Measurements from ENCODE around the gene IFT122.

Gene IFT122

GRCh38 chr3:129441215-129441614 lies 1.2 kb downstream of the IFT122 start:
- DNase-seq (ENCODE audit: low read depth in 2 of 2) = no peak

DNA sequence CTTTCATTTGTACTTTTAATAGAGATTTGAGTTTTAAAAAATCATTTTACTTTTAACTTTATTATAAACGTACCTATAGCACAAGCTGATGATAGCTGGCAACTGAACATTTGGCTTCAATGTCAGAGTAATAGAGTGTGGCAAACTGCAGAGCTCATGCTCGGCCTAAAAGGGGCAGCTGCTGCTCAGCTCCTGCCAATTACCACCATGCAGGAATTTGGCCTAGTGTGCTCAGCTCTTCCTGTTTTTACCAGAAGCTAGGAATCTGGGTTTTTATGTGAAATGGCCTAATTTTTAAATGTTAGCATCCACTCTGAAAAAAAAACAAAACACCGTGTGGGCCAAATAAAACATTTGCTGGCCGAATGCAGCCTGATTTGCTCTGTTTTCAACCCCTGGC lies 1.8 kb downstream of the IFT122 start:
- no peak for DNase-seq (ENCODE audit: low read depth in 2 of 2)

- DNase-seq (ENCODE audit: low read depth in 2 of 2) = no peak
Measured at GRCh38 chr3:129442486-129442885, 2.5 kb downstream of the IFT122 start.

GRCh38 chr3:129442947-129443346 lies 2.9 kb downstream of the IFT122 start:
- no peak for DNase-seq (ENCODE audit: low read depth in 2 of 2)

- DNase-seq (ENCODE audit: low read depth in 2 of 2) = no peak
Measured at GRCh38 chr3:129445471-129445870, 5.4 kb downstream of the IFT122 start.

- DNase-seq (ENCODE audit: low read depth in 2 of 2) = no peak
Measured at GRCh38 chr3:129446926-129447325, 6.9 kb downstream of the IFT122 start.

GRCh38 chr3:129448186-129448895 lies 8.3 kb downstream of the IFT122 start:
- no peak for DNase-seq (ENCODE audit: low read depth in 2 of 2)

- DNase-seq (ENCODE audit: low read depth in 2 of 2) = no peak
Measured at GRCh38 chr3:129449279-129450115, 9.5 kb downstream of the IFT122 start.

DNA sequence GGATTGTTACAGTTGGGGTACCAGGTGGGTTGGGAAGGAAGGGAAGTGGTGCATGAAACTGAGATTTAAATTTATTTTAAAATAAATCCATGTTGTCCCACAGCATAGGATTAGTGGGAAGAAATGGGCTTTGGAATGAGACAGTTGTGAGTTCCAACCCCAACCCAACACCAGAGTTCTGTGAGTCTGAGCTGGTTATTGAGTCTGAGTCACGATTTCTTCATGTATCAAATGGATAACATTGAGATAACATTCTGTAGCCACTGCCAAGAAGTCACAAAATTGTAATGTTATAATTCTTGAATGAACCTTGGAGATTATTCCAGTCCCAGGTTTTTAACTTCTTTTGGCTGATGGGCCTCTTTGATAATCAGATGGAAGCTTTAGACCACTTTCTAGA lies 13.7 kb downstream of the IFT122 start:
- DNase-seq (ENCODE audit: low read depth in 2 of 2) = no peak

DNA sequence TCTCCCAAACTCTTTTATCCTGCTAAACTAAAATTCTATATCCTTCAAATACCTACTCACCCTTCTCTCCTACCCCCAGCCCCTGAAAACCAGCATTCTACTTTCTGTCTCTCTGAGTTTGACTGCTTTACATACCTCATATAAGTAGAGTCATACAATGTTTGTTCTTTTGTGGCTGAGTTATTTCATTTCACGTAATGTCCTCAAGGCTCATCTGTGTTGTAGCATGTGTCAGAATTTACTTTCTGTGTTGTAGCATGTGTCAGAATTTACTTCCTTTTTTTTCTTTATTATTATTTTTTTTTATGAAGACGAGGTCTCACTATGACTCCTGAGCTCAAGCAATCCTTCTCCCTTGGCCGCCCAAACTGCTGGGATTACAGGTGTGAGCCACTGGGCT lies 20.1 kb downstream of the IFT122 start:
- no peak for DNase-seq (ENCODE audit: low read depth in 2 of 2)

GRCh38 chr3:129460572-129460971 lies 20.5 kb downstream of the IFT122 start:
- DNase-seq (ENCODE audit: low read depth in 2 of 2) = no peak

DNA sequence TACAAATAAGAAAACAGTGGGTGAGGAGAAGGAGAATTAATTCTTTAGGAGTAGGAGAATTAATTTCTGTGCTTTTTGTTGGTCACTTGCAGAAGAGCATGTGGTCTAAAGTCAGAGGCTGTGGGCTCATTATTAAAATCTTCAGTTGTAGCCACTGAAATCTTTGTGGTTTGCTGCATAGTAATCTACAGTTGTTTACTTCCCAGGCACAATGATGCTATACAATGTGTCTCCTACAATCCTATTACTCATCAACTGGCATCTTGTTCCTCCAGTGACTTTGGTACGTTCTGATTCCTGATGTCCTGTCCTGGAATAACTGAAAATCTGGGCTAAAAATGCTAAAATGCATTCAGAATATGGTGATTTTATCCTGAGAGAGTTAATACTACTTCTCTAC lies 21.0 kb downstream of the IFT122 start:
- DNase-seq (ENCODE audit: low read depth in 2 of 2) = no peak

- no peak for DNase-seq (ENCODE audit: low read depth in 2 of 2)
Measured at GRCh38 chr3:129461461-129462146, 21.6 kb downstream of the IFT122 start.

- no peak for DNase-seq (ENCODE audit: low read depth in 2 of 2)
Measured at GRCh38 chr3:129462361-129462968, 22.4 kb downstream of the IFT122 start.

GRCh38 chr3:129463094-129463493 lies 23.1 kb downstream of the IFT122 start:
- DNase-seq (ENCODE audit: low read depth in 2 of 2) = no peak

- DNase-seq (ENCODE audit: low read depth in 2 of 2) = no peak
Measured at GRCh38 chr3:129463716-129464115, 23.7 kb downstream of the IFT122 start.

DNA sequence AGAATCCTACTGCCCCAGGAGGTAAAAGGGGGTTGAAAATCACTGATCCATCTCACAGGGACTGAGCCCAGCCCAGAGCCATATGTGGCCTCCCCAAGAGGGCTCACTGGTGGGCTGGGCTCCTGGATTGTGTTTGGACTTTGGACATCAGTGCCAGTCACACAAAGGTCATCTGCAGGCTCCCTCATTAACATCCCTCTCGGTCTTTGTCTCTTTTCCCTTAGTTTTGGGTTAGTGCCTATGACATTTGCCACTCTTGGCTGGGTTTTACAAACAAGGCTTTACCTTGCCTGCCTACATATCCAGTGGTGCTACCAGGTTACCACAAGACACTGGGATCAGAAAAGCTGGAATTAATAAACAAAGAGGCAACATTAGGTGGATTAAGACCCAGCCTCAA lies 27.9 kb downstream of the IFT122 start:
- DNase-seq (ENCODE audit: low read depth in 2 of 2) = no peak

DNA sequence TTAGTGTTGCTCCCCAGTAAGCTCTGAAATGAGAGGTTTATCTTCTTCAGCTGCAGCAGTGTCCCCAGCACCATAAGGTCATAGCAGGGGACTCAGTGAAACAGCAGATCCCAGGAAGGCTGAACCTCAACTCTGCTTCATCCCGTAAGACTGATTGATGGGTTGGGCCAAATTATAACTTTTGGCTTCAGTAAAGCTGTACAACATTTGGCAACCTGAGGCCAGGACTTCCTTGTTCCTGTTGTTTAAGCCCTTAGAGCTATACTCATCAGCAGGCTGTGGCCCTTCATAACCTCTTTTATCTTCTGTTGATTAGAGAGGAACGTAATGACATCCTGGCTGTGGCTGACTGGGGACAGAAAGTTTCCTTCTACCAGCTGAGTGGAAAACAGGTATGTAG lies 29.0 kb downstream of the IFT122 start:
- no peak for DNase-seq (ENCODE audit: low read depth in 2 of 2)

- DNase-seq (ENCODE audit: low read depth in 2 of 2) = no peak
Measured at GRCh38 chr3:129470861-129471260, 30.8 kb downstream of the IFT122 start.

DNA sequence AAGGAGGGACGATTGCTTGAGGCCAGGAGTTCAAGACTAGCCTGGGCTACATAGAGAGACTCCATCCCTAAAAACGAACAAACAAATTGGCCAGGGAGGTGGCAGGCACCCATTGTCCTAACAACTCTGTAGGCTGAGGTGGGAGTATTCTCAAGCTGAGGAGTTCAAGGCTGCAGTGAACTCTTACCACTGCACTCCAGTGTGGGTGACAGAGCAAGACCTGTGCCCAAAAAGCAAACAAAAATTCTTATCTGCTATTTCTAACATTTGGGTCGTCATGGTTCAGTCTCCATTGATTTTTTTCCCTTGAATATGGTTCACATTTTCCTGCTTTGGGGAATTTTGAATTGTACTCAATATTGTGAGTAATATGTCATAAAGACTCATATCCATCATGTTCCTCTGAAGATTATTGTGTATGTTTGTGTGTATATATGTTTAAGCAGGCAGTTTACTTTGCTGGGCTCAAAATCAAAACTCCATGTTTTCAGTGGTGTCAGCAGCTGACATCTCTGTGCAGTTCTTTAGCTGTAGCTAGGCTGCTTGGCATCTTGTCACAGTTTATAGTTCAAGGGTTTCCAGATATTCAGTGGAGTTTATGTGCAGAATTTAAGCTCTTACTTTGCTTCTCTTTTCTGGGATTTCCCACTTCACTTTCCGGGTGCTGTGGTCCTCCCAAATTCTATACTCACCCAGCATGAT lies 33.2 kb downstream of the IFT122 start:
- DNase-seq (ENCODE audit: low read depth in 2 of 2) = no peak

DNA sequence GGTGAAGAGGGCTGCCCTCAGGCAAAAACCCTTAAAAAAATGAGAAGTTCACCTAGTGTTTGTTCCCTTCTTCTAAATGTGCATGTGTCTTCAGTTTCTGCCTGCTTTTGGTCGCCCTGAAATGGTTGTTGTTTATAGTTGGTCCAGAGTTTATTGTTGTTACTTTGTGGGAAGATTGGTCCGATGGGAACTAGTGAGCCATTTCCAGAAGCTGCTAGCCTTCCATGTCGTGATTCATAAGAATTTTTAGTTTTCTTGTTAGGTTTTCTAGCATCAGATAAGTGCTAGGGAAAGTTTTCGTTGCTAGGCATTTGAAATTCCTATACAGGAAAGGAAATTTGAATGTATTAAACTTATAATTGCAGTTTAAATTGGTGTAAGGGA lies 33.7 kb downstream of the IFT122 start:
- DNase-seq (ENCODE audit: low read depth in 2 of 2) = no peak
